Middle frontal gyrus (tissue), 1 donor: Measurements from ENCODE around the gene ZDHHC18.
"Not testable (repeated sequence)": the region's sequence is repeated elsewhere in the genome, so short reads cannot be mapped to it uniquely, and the experiment has no call there.

ENCODE experiments used
- DNase-seq: peaks from one replicate; pipeline ENCODE4 v3.0.0-alpha.2; 2015; ENCODE audit warnings: low spot score; ENCODE audit errors: extremely low spot score

Gene ZDHHC18

DNA sequence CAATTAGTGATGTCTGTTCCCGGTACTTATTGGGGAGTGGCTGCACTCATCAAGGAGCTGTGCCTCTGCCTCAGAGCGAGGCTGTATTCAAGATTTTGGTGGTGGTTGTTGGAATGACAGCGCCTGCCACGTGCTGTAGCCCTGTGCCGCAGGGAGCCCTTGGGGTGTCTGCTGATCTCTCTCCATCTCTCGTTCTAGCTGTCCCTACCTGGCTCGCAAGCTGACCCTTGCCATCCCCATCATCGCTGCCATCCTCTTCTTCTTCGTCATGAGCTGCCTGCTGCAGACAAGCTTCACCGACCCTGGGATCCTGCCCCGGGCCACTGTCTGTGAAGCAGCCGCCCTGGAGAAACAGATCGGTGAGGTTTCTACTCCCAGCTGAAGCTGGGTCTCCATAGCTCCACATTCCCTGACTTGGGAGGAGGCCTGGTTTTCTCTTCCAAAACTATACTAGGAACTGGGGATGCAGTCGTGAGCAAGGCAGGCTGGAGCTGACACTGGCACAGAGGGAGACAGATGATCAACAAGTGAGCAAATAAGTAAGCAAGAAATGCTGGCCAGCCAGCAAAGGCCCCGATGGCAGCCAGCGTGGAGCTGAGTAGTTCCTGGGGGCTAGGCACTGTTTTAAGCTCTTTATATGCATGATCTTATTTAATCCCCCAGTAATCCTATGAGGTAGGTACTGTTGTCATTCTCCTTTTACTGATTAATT, 5.9 kb downstream of the ZDHHC18 start:
- DNase-seq, result no peak

- DNase-seq, result no peak
Measured at GRCh38 chr1:26833432-26834405, 7.2 kb downstream of the ZDHHC18 start.

GRCh38 chr1:26837665-26838064, 11.2 kb downstream of the ZDHHC18 start:
- DNase-seq, result not testable (repeated sequence)

DNA sequence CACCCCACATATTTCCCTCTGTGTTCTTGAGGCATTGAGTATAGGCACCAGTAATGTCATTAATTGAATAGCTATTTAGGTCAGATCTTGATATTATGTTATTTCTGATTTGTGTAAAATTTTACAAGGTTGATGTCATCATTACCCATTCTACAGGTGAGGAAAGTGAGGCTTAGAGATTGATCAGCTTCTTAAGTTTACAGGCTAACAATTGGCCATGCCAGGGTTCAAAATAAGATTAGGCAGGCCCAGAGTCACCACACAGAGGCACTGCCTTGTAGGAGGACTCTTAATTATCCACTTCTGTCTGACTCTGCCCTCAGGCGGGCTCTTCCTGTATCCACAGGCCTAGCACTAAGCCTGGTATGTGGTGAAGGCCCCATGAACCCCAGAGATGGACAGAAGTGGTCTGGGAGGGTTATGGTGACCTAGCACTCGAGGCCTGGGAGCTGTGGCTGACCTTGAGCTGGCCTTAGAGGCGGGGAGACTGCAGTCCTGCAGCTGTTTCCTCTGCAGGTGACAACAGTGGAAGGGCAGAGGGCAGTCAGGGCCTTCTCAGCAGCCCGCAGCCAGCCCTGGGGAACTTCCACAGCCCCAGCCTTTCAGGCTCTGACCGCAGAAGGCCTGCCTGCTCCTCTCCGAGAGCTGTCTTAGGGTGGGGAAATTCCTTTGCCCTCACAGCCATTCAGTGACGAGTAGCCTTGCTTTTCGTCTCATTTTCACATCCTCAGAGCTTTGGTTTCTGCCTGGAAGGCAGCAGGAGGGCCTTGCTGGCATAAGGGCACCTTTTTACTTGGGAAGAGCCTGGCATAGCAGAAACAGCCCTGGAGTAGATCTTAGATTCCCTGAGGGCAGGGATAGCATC, 12.2 kb downstream of the ZDHHC18 start:
- DNase-seq, result no peak

DNA sequence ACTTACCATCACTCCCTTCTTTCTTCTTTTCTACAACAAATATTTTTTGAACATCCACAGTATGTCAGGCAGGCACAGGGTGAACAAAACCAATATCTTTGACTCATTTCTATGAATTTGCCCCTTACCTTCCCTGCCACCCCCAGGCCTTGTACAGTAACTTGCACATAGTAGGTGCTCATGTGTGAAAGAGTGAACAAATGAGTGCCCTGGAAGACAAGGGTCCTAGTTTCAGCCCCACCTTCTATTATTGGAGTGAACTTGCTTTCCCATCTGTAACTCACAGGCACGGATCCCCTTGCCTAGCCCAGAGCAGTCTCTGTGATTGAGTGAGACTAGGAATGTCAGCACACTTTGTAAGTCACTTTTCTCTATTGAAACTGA, 12.8 kb downstream of the ZDHHC18 start:
- DNase-seq, result no peak

DNA sequence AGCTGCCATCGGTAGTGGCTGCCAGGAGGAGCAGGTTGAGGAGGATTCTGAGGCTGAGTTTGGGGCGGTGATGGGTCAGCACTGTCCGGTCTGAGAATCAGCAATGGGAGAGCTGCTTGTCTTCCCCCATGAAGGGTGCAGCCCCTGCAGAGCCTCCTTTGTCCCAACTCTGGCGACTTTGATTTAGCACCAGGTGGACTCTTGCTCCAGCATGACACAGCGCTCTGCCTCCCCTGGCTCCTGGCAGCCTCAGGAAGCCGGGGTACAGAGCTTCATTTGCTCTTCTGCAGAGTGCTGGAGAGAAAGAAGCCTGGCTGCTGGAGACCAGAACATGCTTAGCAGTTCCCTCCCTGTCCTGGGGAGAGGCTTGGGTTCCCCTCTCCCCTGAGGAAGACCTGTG, 13.3 kb downstream of the ZDHHC18 start:
- DNase-seq, result no peak

DNA sequence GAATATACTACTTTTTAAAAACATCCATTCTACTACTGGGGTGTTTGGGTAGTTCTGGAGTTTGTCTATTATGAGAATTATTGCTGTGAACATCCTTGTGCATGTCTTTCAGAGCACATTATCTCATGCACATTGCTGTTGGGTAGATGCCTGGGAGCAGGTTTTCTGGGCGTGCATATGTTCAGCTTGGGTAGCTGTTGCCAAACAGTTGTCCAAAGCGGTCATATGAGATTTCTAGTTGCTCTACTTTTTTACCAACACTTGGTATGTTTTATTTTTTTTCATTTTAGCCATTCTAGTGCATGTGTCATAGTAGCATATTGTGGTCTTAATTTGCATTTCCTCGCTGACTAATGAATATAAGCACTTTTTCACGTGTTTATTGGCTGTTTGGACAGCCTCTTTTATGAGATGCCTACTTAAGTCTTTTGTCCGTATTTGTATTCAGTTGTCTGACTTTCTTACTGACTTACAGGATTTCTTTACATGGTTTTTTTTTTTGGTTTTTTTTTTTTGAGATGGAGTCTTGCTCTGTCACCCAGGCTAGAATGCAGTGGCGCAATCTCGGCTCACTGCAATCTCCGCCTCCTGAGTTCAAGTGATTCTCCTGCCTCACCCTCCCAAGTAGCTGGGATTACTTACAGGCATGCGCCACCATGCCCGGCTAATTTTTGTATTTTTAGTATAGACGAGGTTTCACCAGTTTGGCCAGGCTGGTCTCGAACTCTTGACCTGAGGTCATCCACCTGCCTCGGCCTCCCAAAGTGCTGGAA, 18.1 kb downstream of the ZDHHC18 start:
- no peak for DNase-seq

GRCh38 chr1:26847826-26848225, 21.3 kb downstream of the ZDHHC18 start:
- not testable (repeated sequence) for DNase-seq

DNA sequence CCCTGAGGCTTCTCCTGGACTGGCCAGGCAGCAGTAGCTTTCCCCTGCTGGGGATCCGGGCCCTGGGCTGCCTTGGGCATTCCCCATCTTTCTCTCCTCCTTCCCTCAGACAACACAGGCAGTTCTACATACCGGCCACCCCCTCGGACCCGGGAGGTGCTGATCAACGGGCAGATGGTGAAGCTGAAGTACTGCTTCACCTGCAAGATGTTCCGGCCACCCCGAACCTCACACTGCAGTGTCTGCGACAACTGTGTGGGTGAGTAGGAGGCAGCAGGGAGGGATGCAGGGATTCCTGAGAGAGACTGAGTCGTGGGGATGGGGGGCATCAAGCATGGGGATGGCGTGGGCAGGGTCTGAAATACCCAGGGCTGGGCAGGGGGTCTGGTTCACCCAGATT, 22.0 kb downstream of the ZDHHC18 start:
- DNase-seq, result no peak

- no peak for DNase-seq
Measured at GRCh38 chr1:26848941-26849774, 22.7 kb downstream of the ZDHHC18 start.

- DNase-seq, result no peak
Measured at GRCh38 chr1:26851106-26851684, 24.7 kb downstream of the ZDHHC18 start.

DNA sequence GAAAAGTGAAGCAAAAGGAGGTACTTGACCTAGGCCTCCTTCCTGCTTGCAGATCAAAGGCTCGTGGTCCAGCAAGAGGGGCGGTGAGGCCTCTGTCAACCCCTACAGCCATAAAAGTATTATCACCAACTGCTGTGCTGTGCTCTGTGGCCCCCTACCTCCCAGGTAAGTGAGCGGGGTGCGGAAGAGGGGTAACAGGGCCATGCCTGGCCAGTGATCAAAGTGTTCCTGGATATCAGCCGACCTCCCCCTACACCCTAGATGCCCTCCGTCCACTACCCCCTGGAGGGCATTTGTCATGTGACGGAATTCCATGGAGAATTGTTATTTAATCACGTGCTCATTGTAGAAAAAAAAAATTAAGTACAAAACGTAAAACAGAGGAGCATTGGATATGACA, 26.2 kb downstream of the ZDHHC18 start:
- DNase-seq, result no peak

DNA sequence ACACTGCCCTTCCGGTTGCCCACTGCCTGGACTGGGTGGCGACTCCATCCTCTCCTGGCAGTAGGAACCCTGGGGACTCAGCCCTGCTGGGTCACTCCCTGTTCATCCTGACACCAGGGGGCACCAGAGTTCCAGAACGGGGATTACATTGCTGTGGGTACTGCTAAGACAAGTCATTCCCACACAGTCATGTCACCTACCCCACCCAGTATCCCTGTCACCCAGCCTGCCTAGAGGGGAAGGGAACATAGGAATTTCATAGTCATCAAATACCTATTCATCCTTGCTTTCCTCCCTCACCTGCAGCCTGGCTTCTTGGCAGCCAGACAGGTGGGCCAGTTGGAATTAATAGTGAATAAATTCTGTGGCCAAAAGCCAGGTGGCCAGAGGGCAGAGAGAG, 26.7 kb downstream of the ZDHHC18 start:
- DNase-seq, result no peak

DNA sequence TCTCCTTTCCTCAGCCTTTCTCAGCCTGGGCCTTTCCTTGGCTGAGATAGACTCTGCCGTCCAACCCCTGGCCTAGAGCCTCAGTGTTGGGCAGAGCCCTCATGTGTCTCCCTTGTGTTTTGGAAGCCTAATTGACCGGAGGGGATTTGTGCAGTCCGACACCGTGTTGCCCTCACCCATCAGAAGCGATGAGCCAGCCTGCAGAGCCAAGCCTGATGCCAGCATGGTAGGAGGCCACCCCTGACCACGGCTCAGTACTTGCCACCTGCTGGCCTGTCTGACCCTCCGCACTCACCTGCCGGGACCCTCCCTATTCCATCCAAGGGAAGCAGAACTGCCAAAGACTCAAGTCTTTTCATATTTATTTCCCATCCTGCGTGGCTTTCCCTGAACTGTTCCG, 27.1 kb downstream of the ZDHHC18 start:
- DNase-seq, result no peak

DNA sequence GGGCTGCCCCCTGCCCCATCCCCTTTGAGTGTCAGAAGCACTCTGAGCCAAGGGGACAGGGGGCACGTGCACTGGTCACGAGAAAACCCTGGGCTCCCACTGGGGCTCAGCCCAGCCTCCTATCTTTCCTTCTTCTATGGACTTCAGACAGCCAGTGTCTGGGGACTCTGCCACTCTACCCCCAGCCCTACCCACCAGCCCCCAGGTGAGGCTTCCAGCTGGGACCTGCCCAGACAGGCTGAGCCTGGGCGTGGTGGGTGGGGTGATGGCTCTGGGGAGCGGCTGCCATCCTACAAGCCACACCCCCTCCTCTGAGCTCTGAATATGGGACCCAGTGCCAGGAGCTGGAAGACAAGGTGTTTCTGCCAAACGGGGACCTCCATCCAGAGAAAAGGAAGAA, 28.4 kb downstream of the ZDHHC18 start:
- DNase-seq, result no peak

- no peak for DNase-seq
Measured at GRCh38 chr1:26855636-26856035, 29.1 kb downstream of the ZDHHC18 start.

- no peak for DNase-seq
Measured at GRCh38 chr1:26856181-26856580, 29.7 kb downstream of the ZDHHC18 start.

- no peak for DNase-seq
Measured at GRCh38 chr1:26856604-26857469, 30.3 kb downstream of the ZDHHC18 start.
